CD4-positive, alpha-beta T cell treated with Interferon alpha-2 for 1 hour (primary cell): ENCODE results near the gene CCDC107.
"Not testable (repeated sequence)": the region's sequence is repeated elsewhere in the genome, so short reads cannot be mapped to it uniquely, and the experiment has no call there.

Experiments
- DNase-seq, 2 donors: peaks; one replicate each; pipeline ENCODE4 v3.0.0-alpha.2; 2020 to 2022

Gene CCDC107

DNA sequence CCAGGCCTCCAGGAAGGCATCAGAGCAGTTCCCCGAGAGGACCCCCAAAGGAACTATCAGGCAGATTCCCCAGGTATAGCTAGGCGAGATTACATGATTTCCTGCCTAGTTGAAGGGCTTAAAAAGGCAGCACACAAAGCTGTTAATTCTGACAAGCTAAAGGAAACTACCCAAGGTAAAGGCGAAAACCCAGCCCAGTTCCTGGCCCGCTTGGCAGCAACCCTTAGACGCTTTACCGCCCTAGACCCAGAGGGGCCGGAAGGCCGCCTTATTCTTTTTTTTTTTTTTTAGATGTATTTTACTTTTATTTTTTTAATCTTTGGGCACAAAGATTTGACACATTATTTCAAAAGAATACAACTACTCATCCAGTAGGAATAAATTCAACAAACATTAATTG lies 19.3 kb upstream of the CCDC107 start:
- peak; percentile 35 to 64 for DNase-seq

DNA sequence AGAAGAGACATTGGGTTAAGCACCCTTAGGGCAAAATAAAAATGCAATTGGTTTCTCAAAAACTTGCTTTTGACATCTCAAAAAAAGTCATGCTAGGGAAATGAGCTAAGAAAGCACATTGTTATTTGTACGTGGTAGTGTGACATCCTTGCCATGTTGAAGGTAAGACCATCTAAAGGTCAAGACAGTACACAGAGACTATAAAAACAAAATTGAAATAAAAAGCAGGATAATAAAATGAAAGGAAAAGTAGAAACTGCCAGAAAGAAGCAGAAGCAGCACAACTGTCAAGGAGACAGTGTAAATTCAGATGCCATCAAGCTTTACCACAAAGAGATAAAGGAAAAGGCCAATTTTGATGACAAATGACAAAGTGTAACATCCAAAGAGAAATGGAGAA lies 18.9 kb upstream of the CCDC107 start:
- DNase-seq: not testable (repeated sequence)

DNA sequence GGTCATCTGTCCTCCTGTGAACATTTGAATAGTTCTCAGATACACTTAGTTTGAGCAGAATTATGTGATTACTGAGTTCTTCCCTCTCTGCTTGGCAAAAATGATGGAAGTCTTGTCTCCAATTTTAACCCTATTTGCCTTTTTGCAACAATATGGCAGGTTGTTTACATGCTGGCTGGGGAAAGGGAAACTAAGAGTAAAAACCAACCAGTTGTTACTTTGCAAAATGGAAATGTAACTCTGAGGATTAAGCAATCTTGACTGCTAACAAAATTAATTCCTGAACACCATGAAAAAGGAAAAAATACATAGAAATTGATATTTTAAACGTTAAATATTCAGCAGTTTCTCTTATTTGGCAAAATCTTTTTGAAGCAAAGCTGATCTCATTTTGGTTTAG lies 18.5 kb upstream of the CCDC107 start:
- no peak for DNase-seq

DNA sequence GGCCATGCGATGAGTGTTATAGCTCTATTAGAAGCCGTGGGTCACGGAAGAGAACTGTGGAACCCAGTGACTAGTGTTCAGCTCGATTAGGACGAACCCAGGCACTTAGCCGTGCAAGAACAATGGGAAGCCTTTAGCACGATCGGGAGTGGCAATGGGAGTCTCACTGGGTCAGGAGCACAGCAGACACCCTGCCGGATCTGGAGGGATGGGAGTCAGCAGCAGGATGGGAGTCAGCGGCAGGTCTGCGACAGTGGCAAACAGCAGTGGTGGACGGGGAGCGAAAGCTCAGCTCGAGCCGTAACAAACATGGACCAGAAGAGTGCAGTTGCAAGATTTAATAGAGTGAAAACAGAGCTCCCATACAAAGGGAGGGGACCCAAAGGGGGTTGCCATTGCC lies 17.7 kb upstream of the CCDC107 start:
- not testable (repeated sequence) for DNase-seq

DNA sequence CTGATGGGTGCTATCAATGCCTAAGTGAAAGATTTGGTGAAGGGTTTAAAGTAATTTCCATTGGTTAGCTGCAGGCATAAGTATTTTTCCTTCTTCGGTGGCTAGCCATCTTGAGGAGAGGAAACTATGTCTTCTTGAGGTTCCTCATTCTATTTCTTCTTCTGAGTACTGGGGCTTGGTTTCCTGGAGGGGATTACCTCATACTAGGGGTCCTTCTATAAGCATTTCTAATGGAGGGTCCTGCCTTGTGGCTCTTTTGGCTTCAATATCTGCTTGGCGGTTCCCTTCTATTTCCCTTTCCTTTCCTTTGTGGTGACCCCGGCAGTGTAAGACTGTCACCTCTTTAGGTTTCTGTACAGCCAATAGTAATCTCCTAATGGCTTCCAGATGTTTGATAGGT lies 16.6 kb upstream of the CCDC107 start:
- not testable (repeated sequence) for DNase-seq

DNA sequence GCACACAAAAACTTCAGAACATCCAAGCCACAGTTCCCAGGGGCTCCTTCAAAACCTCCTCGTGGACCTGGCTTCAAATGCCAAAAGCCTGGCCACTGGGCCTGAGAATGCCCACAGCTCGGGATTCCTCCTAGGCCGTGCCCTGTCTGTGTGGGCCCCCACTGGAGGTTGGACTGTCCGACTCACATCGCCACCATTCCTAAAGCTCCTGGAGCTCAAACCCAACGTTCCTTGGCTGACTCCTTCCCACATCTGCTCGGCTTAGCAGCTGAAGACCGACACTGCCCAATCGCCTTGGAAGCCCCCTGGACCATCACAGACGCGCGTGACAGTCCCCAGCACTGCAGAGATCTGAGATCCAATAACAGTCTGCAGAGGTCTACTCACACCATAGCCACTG lies 15.0 kb upstream of the CCDC107 start:
- no peak for DNase-seq

DNA sequence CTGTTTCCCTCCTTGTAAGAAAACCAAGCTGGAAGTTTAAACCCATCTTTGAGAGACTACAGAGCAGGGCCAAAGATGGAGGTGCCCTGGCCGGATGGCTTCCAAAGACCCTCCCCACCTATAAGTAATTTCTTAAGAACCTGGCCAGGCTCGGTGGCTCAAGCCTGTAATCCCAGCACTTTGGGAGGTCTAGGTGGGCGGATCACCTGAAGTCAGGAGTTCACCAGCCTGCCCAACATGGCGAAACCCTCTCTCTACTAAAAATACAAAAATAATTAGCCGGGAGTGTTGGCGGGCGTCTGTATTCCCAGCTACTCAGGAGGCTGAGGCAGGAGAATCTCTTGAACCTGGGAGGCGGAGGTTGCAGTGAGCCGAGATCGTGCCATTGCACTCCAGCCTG lies 12.4 kb upstream of the CCDC107 start:
- DNase-seq: not testable (repeated sequence)

DNA sequence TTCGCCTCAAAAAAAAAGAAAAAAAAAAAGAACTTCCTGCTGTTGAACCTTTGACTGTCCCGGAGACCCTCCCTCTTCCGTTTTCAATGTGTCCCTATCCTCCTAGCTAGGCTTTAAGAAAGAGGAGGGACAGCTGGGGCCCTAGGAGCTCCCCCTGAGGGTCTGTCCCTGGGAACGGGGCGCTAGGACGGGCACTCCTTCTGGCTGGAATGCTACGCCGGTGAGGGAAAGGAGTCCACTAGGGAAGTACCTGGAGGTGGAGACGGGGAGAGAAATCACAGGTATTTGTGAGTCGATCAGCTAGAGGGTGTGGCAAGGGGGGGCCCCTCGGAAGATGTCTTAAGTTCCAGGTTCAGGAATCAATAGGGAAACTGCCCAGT lies 11.9 kb upstream of the CCDC107 start:
- no peak for DNase-seq

DNA sequence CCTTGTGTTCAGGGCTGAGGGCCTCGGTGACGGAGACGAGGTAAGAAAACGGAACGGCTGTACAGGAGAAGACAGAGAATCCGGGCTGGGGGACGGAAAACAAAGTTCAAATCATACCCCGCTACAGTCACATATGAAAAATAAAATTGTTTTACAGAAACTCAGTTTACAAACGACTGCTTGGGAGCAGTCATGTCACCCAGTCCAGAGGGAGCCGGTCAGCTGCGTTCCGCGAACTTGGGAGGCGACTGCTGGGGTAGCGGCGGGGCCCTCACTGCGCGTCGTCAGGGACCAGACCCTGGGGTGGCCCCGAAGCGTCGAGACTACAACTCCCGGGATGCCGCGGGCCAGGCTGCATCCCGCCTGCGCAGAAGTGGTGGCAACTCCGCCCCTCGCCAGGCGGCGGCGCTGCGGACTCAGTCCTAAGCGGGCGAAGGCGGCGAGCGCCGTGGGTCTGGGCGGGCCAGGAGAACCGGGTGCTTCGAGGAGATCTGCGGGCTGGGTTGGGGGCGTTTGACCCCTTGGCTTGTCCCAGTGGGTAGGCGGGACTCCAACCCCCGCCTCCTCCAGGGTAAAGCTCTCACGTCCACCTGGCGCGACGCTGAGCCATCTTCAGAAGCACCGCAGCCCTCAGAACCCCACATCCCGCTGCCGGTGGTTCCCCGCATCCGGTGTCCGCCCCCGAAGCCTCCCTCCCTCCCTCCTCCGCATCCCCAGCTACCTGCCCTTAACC lies 11.4 kb upstream of the CCDC107 start:
- DNase-seq: peak; percentile 90 to 93

DNA sequence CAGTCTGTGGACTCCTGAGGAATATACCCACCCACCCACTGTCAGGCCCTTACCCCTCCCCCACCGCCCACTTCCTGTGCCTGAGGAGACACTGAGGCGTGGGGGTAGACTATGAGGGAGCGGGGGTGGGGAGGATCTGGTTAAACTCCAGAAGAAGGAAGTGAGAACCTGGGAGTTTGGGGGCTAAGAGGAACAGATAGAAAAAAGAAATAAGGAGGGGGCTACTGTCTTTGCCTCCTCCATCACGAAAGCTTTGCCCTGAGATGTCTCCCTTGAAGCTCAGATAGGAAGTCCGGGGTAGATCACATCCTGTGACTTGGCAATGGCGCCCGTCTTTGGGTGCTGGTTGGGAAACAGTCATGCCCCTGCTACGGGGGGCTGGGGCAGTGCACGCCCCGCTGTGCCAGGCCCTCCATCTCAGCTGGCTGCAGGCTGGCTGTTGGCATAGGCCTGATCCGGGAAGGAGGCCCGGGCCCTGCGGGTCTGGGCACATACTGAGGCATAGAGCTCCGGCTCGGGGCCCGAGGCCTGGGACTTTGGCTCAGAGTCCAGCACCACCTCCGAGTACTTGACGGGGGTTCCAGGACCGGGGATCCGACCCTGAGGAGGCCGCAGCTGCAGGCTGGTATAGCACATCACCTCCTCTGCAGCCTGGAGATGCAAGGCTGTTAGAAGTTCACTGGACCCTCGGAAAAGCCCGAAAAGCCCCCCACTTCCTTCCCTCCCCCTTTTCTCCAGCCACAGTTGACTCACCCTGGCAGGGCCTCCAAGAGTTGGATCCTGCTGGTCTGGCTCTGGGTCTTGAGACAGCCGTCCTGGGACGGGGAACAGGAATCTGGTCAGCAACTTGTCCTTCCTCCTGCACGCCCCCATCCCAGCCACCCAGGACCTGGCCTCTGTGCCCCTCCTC lies 8.4 kb upstream of the CCDC107 start:
- peak in 1 of 2 donors; percentile 55 for DNase-seq

DNA sequence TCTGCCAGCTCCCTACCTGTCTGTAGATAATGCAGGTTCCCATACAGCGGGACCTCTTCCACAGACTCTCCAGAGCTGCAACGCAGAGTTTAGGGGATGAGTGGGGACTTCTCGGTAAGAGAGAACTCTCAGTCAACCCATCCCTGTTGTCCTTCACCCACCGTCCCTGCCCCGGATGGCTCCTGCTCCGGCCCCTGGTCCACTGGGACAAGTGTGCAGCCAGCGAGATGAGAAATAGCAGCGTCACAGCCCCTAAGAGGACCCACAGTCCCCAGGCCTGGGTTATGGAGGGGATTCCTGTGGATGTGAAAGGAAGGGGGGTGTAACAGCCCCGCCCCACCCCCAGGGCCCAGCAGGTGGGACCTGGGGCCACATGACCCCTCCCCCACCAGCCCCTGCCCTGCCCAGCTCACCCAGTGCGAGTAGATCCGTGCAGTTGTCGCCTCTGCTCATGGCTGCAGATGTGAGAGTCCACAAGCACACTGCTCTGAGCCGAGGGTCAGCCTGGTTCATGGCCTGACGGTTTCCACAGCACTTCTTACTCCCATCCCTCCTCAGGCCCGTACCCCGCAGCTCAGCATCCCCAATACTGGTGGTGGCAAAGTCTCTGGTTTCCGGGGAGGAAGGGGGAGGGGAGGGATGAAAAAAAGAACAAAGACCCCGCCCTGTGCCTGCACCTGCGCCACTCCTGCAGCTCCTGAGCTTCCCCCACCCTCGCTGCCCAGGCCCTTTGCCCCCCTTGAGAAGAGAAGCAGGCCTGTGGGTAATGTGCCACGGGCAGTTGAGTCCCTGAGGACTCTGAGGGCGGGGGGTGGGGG lies 7.5 kb upstream of the CCDC107 start, which contains the start of gene SIT1:
Gene SIT1 (minus strand): TSS at position 591 of the 818 bp plus-strand sequence. CDS start 78 bp downstream, at position 513.
- DNase-seq: peak in 1 of 2 donors; percentile 52

DNA sequence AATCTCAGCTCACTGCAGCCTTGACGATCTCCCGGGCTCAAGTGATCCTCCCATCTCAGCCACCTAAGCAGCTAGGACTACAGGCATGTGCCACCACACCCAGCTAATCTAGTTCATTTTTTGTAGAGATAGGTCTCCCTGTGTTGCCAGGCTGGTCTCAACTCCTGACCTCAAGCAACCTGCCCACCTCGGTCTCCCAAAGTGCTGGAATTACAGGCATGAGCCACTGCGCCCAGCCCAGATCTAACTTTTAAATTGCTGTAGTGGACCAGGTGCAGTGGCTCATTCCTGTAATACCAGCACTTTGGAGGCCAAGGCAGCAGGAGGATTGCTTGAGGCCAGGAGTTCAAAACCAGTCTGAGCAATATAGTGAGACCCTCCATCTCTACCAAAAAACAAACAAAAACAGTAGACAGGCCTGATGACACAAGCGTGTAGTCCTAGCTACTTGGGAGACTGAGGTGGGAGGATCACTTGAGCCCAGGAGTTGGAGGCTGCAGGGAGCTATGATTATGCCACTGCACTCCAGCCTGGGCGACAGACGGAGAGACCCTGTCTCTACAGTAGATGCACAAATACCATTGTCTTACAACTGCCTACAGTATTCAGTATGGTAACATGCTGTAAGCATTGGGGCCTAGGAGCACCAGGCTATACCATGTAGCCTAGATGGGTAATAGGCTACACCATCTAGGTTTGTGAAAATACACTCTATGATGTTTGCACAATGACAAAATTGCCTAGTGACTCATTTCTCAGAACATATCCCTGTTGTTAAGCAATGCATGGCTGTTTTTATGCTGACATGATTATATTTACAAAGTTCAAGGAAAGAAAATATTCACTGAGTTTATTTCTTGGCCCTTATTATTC lies 5.9 kb upstream of the CCDC107 start:
- no peak for DNase-seq

DNA sequence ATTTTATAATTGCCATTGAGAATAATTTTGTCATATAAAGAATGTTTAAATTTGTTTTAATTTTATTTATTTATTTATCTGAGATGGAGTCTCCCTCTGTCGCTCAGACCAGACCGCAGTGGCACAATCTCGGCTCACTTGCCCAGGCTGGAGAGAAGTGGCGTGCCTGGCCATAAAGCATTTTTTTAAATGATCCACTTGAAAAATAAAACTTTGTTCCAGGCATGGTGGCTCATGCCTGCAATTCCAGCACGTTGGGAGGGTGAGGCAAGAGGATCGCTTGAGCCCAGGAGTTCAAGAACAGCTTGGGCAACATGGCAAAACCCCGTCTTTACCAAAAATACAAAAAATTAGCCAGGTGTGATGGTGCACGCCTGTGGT lies 5.3 kb upstream of the CCDC107 start:
- DNase-seq: no peak

DNA sequence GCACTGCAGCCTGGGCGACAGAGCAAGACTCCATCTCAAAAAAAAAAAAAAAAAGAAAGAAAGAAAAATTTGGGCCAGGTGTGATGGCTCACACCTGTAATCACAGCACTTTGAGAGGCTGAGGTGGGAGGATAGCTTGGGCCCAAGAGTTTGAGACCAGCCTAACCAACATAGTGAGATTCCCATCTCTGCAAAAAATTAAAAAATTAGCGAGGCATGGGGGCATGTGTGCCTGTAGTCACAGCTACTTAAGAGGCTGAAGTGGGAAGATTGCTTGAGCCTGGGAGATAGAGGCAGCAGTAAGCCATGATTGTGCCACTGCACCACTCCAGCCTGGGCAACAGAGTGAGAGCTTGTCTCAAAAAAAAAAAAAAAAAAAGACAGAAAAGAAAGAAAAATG lies 4.5 kb upstream of the CCDC107 start:
- no peak for DNase-seq

DNA sequence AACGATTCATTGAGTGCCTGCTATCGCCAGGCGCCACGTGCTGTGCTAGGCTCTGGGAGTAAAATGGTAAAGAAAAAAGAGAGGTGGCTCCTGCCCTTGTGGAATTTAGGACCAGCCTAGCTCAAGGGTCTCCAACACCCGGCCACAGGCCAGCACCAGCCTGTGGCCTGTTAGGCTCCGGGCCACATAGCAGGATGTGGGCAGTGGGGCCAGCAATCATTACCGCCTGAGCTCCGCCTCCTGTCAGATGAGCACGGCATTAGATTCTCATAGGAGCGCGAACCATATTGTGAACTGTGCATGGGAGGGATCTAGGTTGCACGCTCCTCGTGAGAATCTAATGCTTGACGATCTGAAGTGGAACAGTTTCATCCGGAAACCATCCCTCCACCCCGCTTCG lies 1.7 kb upstream of the CCDC107 start:
- DNase-seq: no peak

DNA sequence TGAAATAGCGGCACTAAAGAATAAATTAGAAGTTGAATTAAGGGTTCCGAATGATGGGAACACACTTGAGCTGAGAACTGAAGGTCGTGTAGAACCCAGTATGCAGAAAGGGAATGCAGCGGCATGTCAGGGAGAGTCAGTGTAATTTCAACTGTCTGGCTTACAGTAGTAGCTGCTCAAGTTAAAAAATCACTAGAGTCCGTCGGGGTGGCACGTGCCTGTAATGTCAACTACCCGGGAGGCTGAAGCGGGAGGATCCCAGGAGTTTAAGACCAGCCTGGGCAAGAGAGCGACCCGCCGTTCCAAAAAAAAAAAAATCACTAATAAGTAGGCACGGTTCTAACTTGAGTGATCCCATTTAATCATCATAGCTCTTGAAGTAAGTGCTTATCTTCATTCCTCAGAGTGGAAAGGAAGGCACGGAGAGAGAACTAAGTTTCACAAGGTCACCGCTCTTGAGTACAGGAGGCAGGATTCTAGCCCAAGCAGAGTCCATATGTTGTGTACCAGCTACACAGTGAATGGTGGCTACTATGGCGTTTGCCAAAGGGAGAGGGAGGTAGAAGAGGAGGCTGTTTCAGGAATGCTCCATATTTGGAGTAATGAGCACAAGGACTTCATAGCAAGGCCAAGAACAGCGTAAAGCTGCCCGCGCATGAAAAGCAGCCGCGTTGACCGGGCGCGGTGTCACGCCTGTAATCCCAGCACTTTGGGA lies 1.1 kb upstream of the CCDC107 start:
- DNase-seq: no peak

DNA sequence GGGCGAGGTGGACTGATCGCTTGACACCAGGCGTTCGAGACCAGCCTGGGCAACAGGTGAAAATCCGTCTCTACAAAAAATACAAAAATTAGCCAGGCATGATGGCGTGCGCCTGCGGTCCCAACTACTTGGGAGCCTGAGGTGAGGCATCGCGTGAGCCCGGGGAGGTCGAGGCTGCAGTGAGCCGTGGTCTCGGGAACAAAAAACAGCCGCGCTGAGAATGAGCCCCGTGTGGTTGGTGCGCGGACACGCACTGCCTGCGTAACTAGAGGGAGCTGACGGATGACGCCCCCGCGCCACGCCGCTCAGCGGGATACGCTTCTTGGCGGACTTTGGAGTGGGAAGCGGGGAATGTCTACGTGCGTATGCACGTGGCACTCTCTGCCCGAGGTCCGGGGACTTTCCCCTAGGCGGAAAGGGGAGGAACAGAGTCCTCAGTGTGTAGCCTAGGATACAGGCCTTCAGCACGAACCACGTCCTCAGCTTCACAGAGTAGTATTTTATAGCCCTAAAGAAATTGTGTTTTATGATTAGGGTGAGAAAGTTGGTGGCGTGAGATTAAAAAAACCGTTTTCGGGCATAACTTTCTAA lies 451 bp upstream of the CCDC107 start, which contains the start of gene RMRP:
Gene RMRP (minus strand): TSS at position 474 of the 591 bp plus-strand sequence.
- peak; percentile 92 for DNase-seq

DNA sequence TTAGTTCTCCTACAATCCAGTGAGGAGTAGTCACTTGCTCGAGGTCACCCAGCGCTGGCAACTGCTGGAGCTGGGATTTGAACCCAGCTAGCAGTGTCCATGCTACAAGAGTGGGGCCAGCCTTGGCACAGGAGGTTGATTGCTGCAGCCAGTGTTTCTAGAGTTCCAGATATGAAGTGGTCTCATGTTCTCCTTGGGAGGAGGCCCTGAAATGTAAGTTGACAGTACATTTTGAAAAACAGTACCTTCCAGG lies 802 bp downstream of the CCDC107 start:
- no peak for DNase-seq

DNA sequence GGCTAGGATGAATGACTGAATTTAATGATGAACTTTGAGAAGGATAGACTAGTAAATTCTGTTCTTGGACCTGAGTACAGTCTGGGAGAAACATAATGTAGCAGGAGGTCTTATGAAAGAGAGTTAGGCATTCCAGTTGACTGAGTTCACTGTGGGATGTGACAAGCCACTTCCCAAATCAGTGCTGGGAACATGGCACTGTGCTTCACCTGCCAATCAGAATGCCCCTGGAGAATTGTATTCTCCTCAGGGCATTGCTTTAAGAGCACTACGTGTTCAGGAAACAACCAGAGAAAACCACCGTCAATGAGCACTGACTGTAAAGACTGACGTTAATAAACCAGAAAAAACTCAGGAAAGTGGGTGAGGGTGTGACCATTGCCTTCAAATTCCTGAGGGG lies 1.2 kb downstream of the CCDC107 start:
- DNase-seq: no peak

DNA sequence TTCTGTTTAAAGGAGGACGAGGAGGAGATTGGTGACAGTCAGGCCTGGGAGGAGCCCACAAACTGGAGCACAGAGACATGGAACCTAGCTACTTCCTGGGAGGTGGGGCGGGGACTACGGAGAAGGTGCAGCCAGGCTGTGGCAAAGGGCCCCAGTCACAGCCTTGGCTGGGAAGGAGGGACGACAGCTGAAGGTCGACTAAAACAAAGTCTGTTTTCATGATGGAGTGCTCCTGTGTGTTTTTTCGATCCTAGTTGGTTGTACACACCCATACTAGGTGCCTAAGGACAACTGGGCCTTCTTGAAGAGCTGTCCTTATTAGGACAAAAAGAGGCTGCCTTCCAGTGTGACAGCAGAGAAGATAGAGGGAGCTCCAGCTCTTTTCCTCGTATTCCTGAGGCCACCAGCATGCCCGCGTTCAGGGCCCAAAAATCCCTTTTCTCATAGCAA lies 2.9 kb downstream of the CCDC107 start:
- DNase-seq: no peak

DNA sequence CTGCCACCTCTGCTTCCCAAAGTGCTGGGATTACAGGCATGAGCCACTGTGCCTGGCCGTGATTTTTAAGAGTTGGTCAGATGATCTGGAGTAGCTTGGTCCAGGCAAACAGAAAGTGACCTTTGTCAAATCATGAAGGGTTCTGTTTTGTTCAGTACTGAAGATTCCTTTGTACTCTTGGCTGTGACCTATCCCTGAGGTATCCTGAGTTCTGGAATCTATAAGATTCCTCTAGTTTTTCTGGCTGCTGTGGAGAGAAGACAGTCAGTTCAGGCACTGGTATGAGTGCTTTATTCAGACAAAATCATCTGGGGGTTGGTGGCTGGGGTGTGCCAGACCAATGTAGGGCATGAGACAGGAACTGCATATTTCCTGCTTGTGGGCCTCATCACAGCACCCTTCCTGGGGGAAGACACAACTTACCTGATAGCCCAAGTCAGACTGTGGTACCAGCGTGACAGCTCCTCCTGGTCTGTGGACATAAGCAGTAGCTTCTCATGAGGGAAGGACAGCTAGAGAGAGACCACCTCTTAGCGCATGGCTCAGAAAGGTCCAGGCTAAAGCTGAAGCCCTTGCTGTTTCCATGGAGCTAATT lies 3.8 kb downstream of the CCDC107 start:
- peak; percentile 43 to 65 for DNase-seq
